Uterus (tissue), 4 donors: ENCODE data around the gene VEPH1. TPM values are rescaled to one million over a fixed set of nuclear protein-coding genes. Genes with fewer than 3 reads are reported as not detected.

Experiments
- DNase-seq, 2 donors: peaks; one replicate each; pipeline ENCODE4 v3.0.0-alpha.2; 2019 to 2020
- H3K27ac ChIP-seq, 2 donors: fragments of 200-600 bp; sonication (generic); 1 replicate in 1 of 2; 2 replicates in 1 of 2; pipeline ENCODE4 v1.5.1; 2016 to 2018
- H3K27me3 ChIP-seq, 2 donors: fragments of 200-600 bp; sonication (generic); one replicate each; pipeline ENCODE4 v1.5.1; 2018 to 2019; ENCODE audit warnings: control low read depth in 1 of 2
- H3K36me3 ChIP-seq, 2 donors: fragments of 200-600 bp; sonication (generic); one replicate each; pipeline ENCODE4 v1.5.1; 2019; ENCODE audit warnings: control low read depth in 1 of 2
- H3K4me1 ChIP-seq, 2 donors: fragments of 200-600 bp; sonication (generic); one replicate each; pipeline ENCODE4 v1.5.1; 2018 to 2019; ENCODE audit warnings: control low read depth in 1 of 2
- H3K4me3 ChIP-seq, 2 donors: fragments of 200-600 bp; sonication (generic); 1 replicate in 1 of 2; 2 replicates in 1 of 2; pipeline ENCODE4 v1.5.1; 2018 to 2019; ENCODE audit warnings: mild to moderate bottlenecking in 1 of 2
- H3K9me3 ChIP-seq, 2 donors: fragments of 200-600 bp; sonication (generic); one replicate each; pipeline ENCODE4 v1.5.1; 2019; ENCODE audit warnings: control low read depth in 1 of 2
- POLR2A ChIP-seq, 2 donors: fragments of 450-650 bp; IDR thresholded peaks; one replicate each; pipeline ENCODE4 v1.6.1; 2016; ENCODE audit warnings: antibody characterized with exemption in 2 of 2, mild to moderate bottlenecking in 1 of 2, moderate library complexity in 1 of 2
- intact Hi-C: fragments of 100-400 bp; cut with DNase I; formaldehyde crosslinking; loops from one replicate; pipeline ENCODE4 v1.15.1; 2023; ENCODE audit warnings: low total_unique reads
- total RNA-seq, 4 donors: library from RNA; depleted of rRNA in 3 of 4; stranded (reverse); fragments of >200 nt in 3 of 4; gene quantifications; one replicate each; pipeline versions ENCODE4 v1.1.0 to v1.2.4, GENCODE V29; 2014 to 2023
- TF ChIP-seq, protein P1 (sequence below), 4 experiments: fragments of 200-600 bp in 2 of 4; fragments of 450-650 bp in 2 of 4; sonication (generic) in 2 of 4; IDR thresholded peaks; one replicate each; pipeline ENCODE4 v1.5.1; 2016 to 2019; ENCODE audit warnings: antibody characterized with exemption in 4 of 4, mild to moderate bottlenecking in 2 of 4, moderate library complexity in 1 of 4
- donor health status: DM: yes; HTN: yes; CAD: no.

Gene VEPH1
- total RNA-seq, 4 donors from 2014 or later = 12.2 TPM; not detected in 3

- no peaks in the 10 kb centered on the region for H3K27me3 ChIP-seq
- H3K4me1 ChIP-seq = no peaks in the 10 kb centered on the region
- TF ChIP-seq POLR2A (IDR thresholded peaks at IDR 0.05) = no peak
- TF ChIP-seq, protein P1, sequence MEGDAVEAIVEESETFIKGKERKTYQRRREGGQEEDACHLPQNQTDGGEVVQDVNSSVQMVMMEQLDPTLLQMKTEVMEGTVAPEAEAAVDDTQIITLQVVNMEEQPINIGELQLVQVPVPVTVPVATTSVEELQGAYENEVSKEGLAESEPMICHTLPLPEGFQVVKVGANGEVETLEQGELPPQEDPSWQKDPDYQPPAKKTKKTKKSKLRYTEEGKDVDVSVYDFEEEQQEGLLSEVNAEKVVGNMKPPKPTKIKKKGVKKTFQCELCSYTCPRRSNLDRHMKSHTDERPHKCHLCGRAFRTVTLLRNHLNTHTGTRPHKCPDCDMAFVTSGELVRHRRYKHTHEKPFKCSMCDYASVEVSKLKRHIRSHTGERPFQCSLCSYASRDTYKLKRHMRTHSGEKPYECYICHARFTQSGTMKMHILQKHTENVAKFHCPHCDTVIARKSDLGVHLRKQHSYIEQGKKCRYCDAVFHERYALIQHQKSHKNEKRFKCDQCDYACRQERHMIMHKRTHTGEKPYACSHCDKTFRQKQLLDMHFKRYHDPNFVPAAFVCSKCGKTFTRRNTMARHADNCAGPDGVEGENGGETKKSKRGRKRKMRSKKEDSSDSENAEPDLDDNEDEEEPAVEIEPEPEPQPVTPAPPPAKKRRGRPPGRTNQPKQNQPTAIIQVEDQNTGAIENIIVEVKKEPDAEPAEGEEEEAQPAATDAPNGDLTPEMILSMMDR (IDR thresholded peaks at IDR 0.05) = no peak
- intact Hi-C loops = no loop called here
- H3K4me3 ChIP-seq = peak within 1 kb of the TSS; percentile 18 to 46
- H3K36me3 ChIP-seq = no peaks in the 10 kb centered on the region
- peak; percentile 23 to 26 for DNase-seq
- H3K9me3 ChIP-seq = no peaks in the 10 kb centered on the region
- no peak within 1 kb of the TSS for H3K27ac ChIP-seq
These were observed 66.5 kb downstream of the VEPH1 start, which contains the start of gene PTX3 for GRCh38 chr3:157436583-157437291. Gene PTX3, plus strand, starts transcription at chr3:157436850. Its CDS starts 84 bp downstream, at chr3:157436934.

DNA sequence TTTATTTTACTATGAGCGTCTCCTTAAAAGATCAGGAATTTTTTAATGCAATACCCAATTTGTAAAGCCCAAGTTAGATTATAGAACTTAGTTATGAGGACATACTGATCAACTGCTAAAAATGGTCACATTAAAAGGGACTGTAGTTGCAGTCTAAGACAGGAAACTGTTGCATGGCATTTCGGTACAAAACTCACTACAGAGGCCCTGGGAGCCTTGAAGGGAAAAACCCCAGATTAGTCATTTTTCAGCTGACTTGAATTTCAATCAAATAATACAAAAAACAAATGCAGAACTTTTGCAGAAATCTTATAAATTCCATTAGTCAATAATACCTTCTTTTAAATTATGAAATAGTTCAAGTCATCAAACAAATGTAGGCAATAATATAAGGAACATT is 73.5 kb downstream of the VEPH1 start:
- Histone ChIP-seq H3K27ac (no peak overlapping the region), H3K4me1 (no peaks in the 10 kb centered on the region), H3K27me3 (no peaks in the 10 kb centered on the region), H3K36me3 (no peaks in the 10 kb centered on the region), H3K4me3 (no peak overlapping the region), H3K9me3 (no peaks in the 10 kb centered on the region)
- intact Hi-C loops = no loop called here
- TF ChIP-seq POLR2A (IDR thresholded peaks at IDR 0.05) = no peak
- no peak for DNase-seq

GRCh38 chr3:157428853-157429252 is 74.4 kb downstream of the VEPH1 start:
- no peak for DNase-seq
- Histone ChIP-seq H3K27me3 (no peaks in the 10 kb centered on the region), H3K36me3 (no peaks in the 10 kb centered on the region), H3K4me3 (no peak overlapping the region), H3K27ac (no peak overlapping the region), H3K4me1 (no peaks in the 10 kb centered on the region), H3K9me3 (no peaks in the 10 kb centered on the region)
- intact Hi-C loops = no loop called here
- TF ChIP-seq, protein P1 (IDR thresholded peaks at IDR 0.05) = no peak
- no peak for TF ChIP-seq POLR2A (IDR thresholded peaks at IDR 0.05)

- Histone ChIP-seq H3K27ac (no peak overlapping the region), H3K36me3 (no peaks in the 10 kb centered on the region), H3K4me3 (no peak overlapping the region), H3K9me3 (no peaks in the 10 kb centered on the region), H3K4me1 (no peaks in the 10 kb centered on the region), H3K27me3 (no peaks in the 10 kb centered on the region)
- no peak for DNase-seq
- intact Hi-C loops = no loop called here
- TF ChIP-seq POLR2A (IDR thresholded peaks at IDR 0.05) = no peak
- TF ChIP-seq, protein P1 (IDR thresholded peaks at IDR 0.05) = no peak
These were observed 75.3 kb downstream of the VEPH1 start for GRCh38 chr3:157427901-157428300.

DNA sequence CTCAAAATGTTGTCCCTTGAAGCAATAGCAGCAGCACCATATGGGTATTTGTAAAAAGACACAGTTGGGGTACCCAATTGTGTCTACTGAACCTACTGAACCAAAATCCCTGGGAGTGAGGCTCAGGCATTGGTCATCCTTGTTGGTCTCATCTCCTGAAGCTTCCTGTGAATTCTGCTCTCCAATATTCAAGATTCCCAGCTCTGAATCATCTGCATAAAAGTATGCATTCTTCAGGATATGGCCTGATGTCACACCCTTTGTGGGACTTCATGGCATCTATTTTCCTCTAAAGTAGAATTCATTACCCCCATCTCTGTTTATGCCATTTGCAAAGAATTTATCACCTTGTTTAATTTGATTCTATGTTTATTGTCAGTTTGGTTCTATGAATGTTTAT is 79.9 kb downstream of the VEPH1 start:
- intact Hi-C loops = no loop called here

More for the DNA sequence above, 79.9 kb downstream of the VEPH1 start:
- Histone ChIP-seq H3K36me3 (no peaks in the 10 kb centered on the region), H3K4me3 (no peak overlapping the region), H3K27me3 (no peaks in the 10 kb centered on the region), H3K27ac (no peak overlapping the region), H3K9me3 (no peaks in the 10 kb centered on the region), H3K4me1 (no peaks in the 10 kb centered on the region)
- no peak for TF ChIP-seq POLR2A (IDR thresholded peaks at IDR 0.05)
- TF ChIP-seq, protein P1 (IDR thresholded peaks at IDR 0.05) = no peak
- no peak for DNase-seq
